Measurements from ENCODE around the gene MEP1A. TPM values are rescaled to one million over a fixed set of nuclear protein-coding genes. Genes with fewer than 3 reads are reported as not detected.

Gene MEP1A
- total and polyA plus RNA-seq, 2 donors (not counting 1 experiment from before 2014, with no cell fraction given) = not detected

- no peak overlapping the region for H2AFZ ChIP-seq (ENCODE audit: insufficient read depth, low read depth, low read length, poor library complexity, severe bottlenecking)
- no peaks in the 10 kb centered on the region for H3K4me1 ChIP-seq (ENCODE audit: control insufficient read depth in 2 of 2, insufficient read depth in 2 of 2, low read length in 2 of 2)
- POLR2A ChIA-PET = no interaction called here
- no peak overlapping the region for H3K4me2 ChIP-seq (replicated peaks; ENCODE audit: low read depth, low read length, poor library complexity, severe bottlenecking)
- no CpG with 5 or more reads among the region's 1 CpG for WGBS (ENCODE audit: insufficient coverage)
- no peak overlapping the region for H3K27ac Mint-ChIP-seq
- intact Hi-C loops (cut with micrococcal nuclease) = no loop called here
- no peak overlapping the region for H3K4me3 Mint-ChIP-seq
- H3K4me1 Mint-ChIP-seq = no peaks in the 10 kb centered on the region
- no peaks in the 10 kb centered on the region for H3K79me2 ChIP-seq (ENCODE audit: control insufficient read depth, insufficient read depth, low read length)
- TF ChIP-seq EZH2 (IDR thresholded peaks at IDR 0.05; ENCODE audit: borderline replicate concordance, insufficient read depth, low read depth, low read length, poor library complexity, severe bottlenecking) (no peak), CTCF (IDR thresholded peaks at IDR 0.05) (no peak)
- H3K9ac ChIP-seq (ENCODE audit: low read length) = no peak overlapping the region
- no peaks in the 10 kb centered on the region for H3K36me3 ChIP-seq (replicated peaks in 1 of 2; ENCODE audit: control extremely low read depth in 1 of 2, control insufficient read depth in 1 of 2, extremely low read depth in 1 of 2, insufficient read depth in 2 of 2, low read length in 1 of 2)
- H3K9me3 Mint-ChIP-seq (ENCODE audit: insufficient read depth) = no peaks in the 10 kb centered on the region
- H4K20me1 ChIP-seq (ENCODE audit: control insufficient read depth, insufficient read depth, low read length, poor library complexity, severe bottlenecking) = no peaks in the 10 kb centered on the region
- no peak overlapping the region for H3K4me3 ChIP-seq (ENCODE audit: control extremely low read depth in 1 of 5, extremely low read depth in 1 of 5, insufficient read depth in 1 of 5, low read depth in 2 of 5, low read length in 4 of 5)
- H3K9me3 ChIP-seq (ENCODE audit: control extremely low read depth in 1 of 3, control insufficient read depth in 2 of 3, insufficient read depth in 1 of 3, low read length in 2 of 3) = no peaks in the 10 kb centered on the region
- H3K27me3 Mint-ChIP-seq = no peaks in the 10 kb centered on the region
- ATAC-seq (ENCODE audit: low read depth) = no peak
- CTCF ChIA-PET = no interaction called here
- no peak overlapping the region for H3K27ac ChIP-seq (ENCODE audit: low read length in 2 of 2)
- H3K27me3 ChIP-seq (replicated peaks in 1 of 4; ENCODE audit: control extremely low read depth in 1 of 4, control insufficient read depth in 3 of 4, insufficient read depth in 4 of 4, low read length in 3 of 4) = no peaks in the 10 kb centered on the region
- no peak for DNase-seq
Observed at GRCh38 chr6:46799657-46800056, 6.5 kb downstream of the MEP1A start.

- H3K4me1 ChIP-seq (ENCODE audit: control insufficient read depth in 2 of 2, insufficient read depth in 2 of 2, low read length in 2 of 2) = no peaks in the 10 kb centered on the region
- no peak overlapping the region for H3K4me3 Mint-ChIP-seq
- ChIA-PET CTCF (no interaction called here), POLR2A (no interaction called here)
- H3K4me3 ChIP-seq (ENCODE audit: control extremely low read depth in 1 of 5, extremely low read depth in 1 of 5, insufficient read depth in 1 of 5, low read depth in 2 of 5, low read length in 4 of 5) = no peak overlapping the region
- H3K79me2 ChIP-seq (ENCODE audit: control insufficient read depth, insufficient read depth, low read length) = no peaks in the 10 kb centered on the region
- peaks cover 25% of the 10 kb centered on the region for H3K27me3 Mint-ChIP-seq
- no peaks in the 10 kb centered on the region for H3K36me3 ChIP-seq (replicated peaks in 1 of 2; ENCODE audit: control extremely low read depth in 1 of 2, control insufficient read depth in 1 of 2, extremely low read depth in 1 of 2, insufficient read depth in 2 of 2, low read length in 1 of 2)
- intact Hi-C loops (cut with micrococcal nuclease) = no loop called here
- H3K27me3 ChIP-seq (replicated peaks in 1 of 4; ENCODE audit: control extremely low read depth in 1 of 4, control insufficient read depth in 3 of 4, insufficient read depth in 4 of 4, low read length in 3 of 4) = peaks cover 0 to 5% (median 2%) of the 10 kb centered on the region in 4 experiments
- H3K27ac Mint-ChIP-seq = no peak overlapping the region
- no peak overlapping the region for H3K4me2 ChIP-seq (replicated peaks; ENCODE audit: low read depth, low read length, poor library complexity, severe bottlenecking)
- DNase-seq (no peak), ATAC-seq (ENCODE audit: low read depth) (no peak)
- H3K9me3 ChIP-seq (ENCODE audit: control extremely low read depth in 1 of 3, control insufficient read depth in 2 of 3, insufficient read depth in 1 of 3, low read length in 2 of 3) = no peaks in the 10 kb centered on the region
- TF ChIP-seq EZH2 (IDR thresholded peaks at IDR 0.05; ENCODE audit: borderline replicate concordance, insufficient read depth, low read depth, low read length, poor library complexity, severe bottlenecking) = no peak
- no peak for TF ChIP-seq CTCF (IDR thresholded peaks at IDR 0.05)
- WGBS (ENCODE audit: insufficient coverage) = no CpG with 5 or more reads among the region's 1 CpG
- no peaks in the 10 kb centered on the region for H3K4me1 Mint-ChIP-seq
- H3K9me3 Mint-ChIP-seq (ENCODE audit: insufficient read depth) = peaks cover 2% of the 10 kb centered on the region
- H4K20me1 ChIP-seq (ENCODE audit: control insufficient read depth, insufficient read depth, low read length, poor library complexity, severe bottlenecking) = no peaks in the 10 kb centered on the region
- H3K9ac ChIP-seq (ENCODE audit: low read length) = no peak overlapping the region
- no peak overlapping the region for H2AFZ ChIP-seq (ENCODE audit: insufficient read depth, low read depth, low read length, poor library complexity, severe bottlenecking)
- H3K27ac ChIP-seq (ENCODE audit: low read length in 2 of 2) = no peak overlapping the region
Observed at GRCh38 chr6:46808806-46809205, 15.6 kb downstream of the MEP1A start.
